Measurements from ENCODE around the gene LRBA.

The LRBA gene

GRCh38 chr4:150884625-150885024, 130.5 kb downstream of the LRBA start:
- no peak for DNase-seq (ENCODE audit: low read depth in 2 of 2, low spot score in 1 of 2)

DNA sequence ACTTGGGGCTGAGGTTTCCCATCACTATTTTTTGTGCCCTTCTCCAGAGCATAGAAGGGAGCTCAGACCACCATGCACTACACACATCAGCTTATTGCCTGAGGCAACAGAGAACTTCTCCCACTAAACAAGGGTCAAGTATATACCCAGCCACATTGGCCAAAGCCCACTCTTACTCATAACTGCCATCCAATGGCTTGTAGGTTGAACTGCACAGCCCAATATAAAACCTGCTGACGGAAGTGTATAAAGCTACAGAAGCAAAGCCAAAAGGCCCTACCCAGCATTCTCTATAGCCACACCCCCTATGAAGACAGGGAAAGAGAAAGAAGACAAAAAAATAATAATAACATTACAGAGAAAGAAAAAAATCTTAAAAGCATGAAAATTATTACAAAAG, 139.7 kb downstream of the LRBA start:
- no peak for DNase-seq (ENCODE audit: low read depth in 2 of 2, low spot score in 1 of 2)

GRCh38 chr4:150874338-150875226, 140.5 kb downstream of the LRBA start:
- DNase-seq (ENCODE audit: low read depth in 2 of 2, low spot score in 1 of 2): no peak

- no peak for DNase-seq (ENCODE audit: low read depth in 2 of 2, low spot score in 1 of 2)
Measured at GRCh38 chr4:150867148-150867547, 147.9 kb downstream of the LRBA start.

- DNase-seq (ENCODE audit: low read depth in 2 of 2, low spot score in 1 of 2): no peak
Measured at GRCh38 chr4:150863456-150863855, 151.6 kb downstream of the LRBA start.

- no peak for DNase-seq (ENCODE audit: low read depth in 2 of 2, low spot score in 1 of 2)
Measured at GRCh38 chr4:150862829-150863228, 152.3 kb downstream of the LRBA start.

DNA sequence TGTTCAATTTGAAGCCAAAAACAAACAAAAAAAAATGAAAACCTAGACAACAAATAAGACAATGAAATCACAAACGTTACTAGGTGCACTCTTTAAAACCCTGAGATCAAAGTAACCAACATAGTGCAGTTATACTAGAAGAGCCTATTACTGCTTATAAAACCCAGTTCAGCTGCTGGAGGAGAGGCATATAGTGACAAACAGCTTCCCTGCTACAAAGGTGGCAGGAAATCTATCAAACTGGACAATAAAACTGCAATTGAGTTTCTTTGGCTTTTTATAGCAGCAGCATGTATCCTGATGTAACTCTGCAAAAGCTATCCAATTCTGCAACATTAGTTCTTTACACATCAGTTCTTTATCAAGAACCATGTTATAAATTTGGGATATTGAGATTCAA, 155.6 kb downstream of the LRBA start:
- DNase-seq (ENCODE audit: low read depth in 2 of 2, low spot score in 1 of 2): no peak

DNA sequence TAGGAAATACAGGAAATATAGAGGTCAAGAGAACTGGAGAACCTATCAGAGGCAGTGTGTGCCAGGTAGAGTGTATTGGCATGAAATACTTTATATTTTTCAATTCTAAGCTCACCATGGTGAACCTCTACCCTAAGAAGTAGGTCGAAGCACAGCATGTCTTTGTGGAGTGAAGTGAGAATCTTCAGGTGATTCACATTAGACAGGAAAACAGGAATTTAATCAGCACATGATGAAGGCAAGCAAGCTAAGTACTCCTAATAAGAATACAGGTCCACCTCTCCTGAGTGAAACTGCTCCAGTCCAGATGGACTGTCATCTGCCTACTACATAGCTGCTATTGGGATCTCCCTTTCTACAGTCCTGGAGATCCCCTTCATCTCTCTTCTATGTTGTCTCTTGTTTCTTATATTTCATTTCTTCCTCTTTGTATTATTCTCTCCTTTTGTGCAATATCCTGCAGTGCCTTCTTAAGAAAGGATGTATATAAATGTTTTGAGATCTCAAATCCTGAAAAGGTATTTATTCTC, 159.0 kb downstream of the LRBA start:
- no peak for DNase-seq (ENCODE audit: low read depth in 2 of 2, low spot score in 1 of 2)

DNA sequence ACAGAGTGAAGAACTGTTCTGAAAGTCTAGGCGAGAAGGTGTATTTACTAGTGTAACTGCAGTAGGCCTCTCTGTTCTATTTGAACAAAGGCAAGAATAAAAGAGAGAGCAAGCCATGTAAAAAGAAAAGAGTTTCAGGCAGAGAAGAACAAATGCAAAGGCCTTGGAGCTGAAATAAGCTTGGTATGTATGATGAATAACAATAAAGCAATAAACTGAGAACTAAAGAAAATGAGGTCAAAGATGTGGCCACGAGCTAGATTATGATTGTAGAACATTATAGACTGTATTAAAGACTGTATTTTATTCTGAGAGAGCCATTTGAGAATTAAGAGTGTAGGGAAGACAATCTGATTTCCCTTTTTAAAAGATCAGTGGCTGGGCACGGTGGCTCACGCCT, 160.5 kb downstream of the LRBA start:
- DNase-seq (ENCODE audit: low read depth in 2 of 2, low spot score in 1 of 2): no peak

GRCh38 chr4:150853882-150854281, 161.2 kb downstream of the LRBA start:
- no peak for DNase-seq (ENCODE audit: low read depth in 2 of 2, low spot score in 1 of 2)

- no peak for DNase-seq (ENCODE audit: low read depth in 2 of 2, low spot score in 1 of 2)
Measured at GRCh38 chr4:150852216-150852615, 162.9 kb downstream of the LRBA start.

DNA sequence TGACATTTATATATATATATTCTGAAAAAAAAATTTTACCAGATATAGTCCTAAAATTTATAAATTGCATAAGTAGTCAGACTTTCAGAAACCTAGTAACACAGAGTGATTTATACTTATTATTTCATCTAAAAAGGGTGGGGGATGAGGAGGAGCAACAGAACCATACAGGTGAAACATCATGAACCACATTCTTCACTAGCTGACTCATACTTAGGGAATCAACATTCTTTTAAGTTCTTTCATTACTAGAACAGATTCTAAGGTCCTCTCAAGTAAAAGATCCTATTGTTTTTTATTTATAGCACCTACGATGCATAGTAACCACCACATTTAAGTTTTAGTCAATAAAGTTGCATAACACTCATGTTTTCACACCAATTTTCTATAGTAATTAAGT, 166.1 kb downstream of the LRBA start:
- no peak for DNase-seq (ENCODE audit: low read depth in 2 of 2, low spot score in 1 of 2)

- peak; percentile 3 to 6 for DNase-seq (ENCODE audit: low read depth in 2 of 2, low spot score in 1 of 2)
Measured at GRCh38 chr4:150828159-150828558, 186.9 kb downstream of the LRBA start.

DNA sequence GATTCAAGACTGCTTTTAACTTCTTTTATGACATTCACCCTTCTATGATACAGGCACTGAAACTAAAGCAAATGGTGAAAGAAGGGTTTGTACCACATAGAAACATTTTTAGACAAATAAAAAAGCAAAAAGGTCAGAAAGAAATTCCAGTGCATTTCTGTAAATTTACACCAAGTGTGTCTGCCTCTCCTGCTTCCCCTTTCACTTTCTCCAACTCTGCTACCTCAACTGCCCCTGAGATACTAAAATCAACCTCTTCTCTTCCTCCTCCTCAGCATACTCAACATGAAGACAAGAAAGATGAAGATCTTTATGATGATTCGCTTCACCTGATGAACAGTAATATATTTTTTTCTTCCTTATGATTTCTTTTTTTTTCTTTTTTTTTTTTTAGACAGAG, 187.9 kb downstream of the LRBA start:
- DNase-seq (ENCODE audit: low read depth in 2 of 2, low spot score in 1 of 2): no peak

DNA sequence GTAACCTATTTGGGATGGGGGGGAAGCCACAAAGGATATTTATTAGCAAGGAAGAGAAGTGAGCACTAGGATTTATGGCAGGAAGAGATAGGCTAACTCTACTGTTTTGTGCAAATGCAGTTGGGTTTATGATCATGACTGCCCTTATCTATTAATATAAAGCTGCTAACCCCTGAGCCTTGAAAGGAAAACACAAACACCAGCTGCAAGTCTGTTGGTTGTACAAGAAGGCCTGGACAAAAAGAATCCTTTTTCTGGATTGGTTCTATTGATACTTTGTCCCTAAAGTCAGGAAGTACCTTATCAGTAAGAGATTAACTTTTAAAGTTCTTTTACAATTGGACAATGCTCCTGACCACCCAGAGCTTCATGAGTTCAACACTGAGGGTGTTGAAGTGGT, 188.8 kb downstream of the LRBA start:
- DNase-seq (ENCODE audit: low read depth in 2 of 2, low spot score in 1 of 2): no peak

- DNase-seq (ENCODE audit: low read depth in 2 of 2, low spot score in 1 of 2): no peak
Measured at GRCh38 chr4:150822407-150822806, 192.7 kb downstream of the LRBA start.

- no peak for DNase-seq (ENCODE audit: low read depth in 2 of 2, low spot score in 1 of 2)
Measured at GRCh38 chr4:150821641-150822040, 193.4 kb downstream of the LRBA start.

- no peak for DNase-seq (ENCODE audit: low read depth in 2 of 2, low spot score in 1 of 2)
Measured at GRCh38 chr4:150820409-150820808, 194.7 kb downstream of the LRBA start.

GRCh38 chr4:150818661-150819060, 196.4 kb downstream of the LRBA start:
- no peak for DNase-seq (ENCODE audit: low read depth in 2 of 2, low spot score in 1 of 2)

GRCh38 chr4:150817804-150818528, 197.1 kb downstream of the LRBA start:
- DNase-seq (ENCODE audit: low read depth in 2 of 2, low spot score in 1 of 2): no peak

GRCh38 chr4:150817017-150817416, 198.1 kb downstream of the LRBA start:
- no peak for DNase-seq (ENCODE audit: low read depth in 2 of 2, low spot score in 1 of 2)

- DNase-seq (ENCODE audit: low read depth in 2 of 2, low spot score in 1 of 2): no peak
Measured at GRCh38 chr4:150816491-150816890, 198.6 kb downstream of the LRBA start.
